Stimulated activated CD4-positive, alpha-beta T cell treated with anti-CD3 and anti-CD28 coated beads, Interleukin-1b, Interleukin-23, amount 100 ng/mL, for 24 hours (primary cell): ENCODE measurements around the gene PDE7B.
A peak's percentile ranks its signal among the peaks of the same experiment; 100 is the strongest.
"Not testable (repeated sequence)": the region's sequence is repeated elsewhere in the genome, so short reads cannot be mapped to it uniquely, and the experiment has no call there.

Source experiments
- DNase-seq, 4 experiments: peaks; one replicate each; pipeline ENCODE4 v3.0.0-alpha.2; 2020; ENCODE audit warnings: low read depth in 4 of 4, low spot score in 1 of 4

The PDE7B gene

GRCh38 chr6:135842618-135843392, 8.7 kb upstream of the PDE7B start:
- DNase-seq, result no peak

- DNase-seq, result no peak
Observed at GRCh38 chr6:135850882-135851281, 619 bp upstream of the PDE7B start.

- DNase-seq, result no peak
Observed at GRCh38 chr6:135852746-135853145, 1.2 kb downstream of the PDE7B start.

GRCh38 chr6:135853227-135853626, 1.7 kb downstream of the PDE7B start:
- DNase-seq, result no peak

GRCh38 chr6:135853986-135854385, 2.5 kb downstream of the PDE7B start:
- no peak for DNase-seq

- no peak for DNase-seq
Observed at GRCh38 chr6:135854799-135855198, 3.3 kb downstream of the PDE7B start.

GRCh38 chr6:135858931-135859330, 7.4 kb downstream of the PDE7B start:
- no peak for DNase-seq

GRCh38 chr6:135860361-135860760, 8.9 kb downstream of the PDE7B start:
- DNase-seq, result no peak

- no peak for DNase-seq
Observed at GRCh38 chr6:135861189-135861588, 9.7 kb downstream of the PDE7B start.

- not testable (repeated sequence) for DNase-seq
Observed at GRCh38 chr6:135864929-135865328, 13.4 kb downstream of the PDE7B start.

GRCh38 chr6:135866445-135867123, 15.1 kb downstream of the PDE7B start:
- DNase-seq, result no peak

- no peak for DNase-seq
Observed at GRCh38 chr6:135867332-135867731, 15.8 kb downstream of the PDE7B start.

- DNase-seq, result no peak
Observed at GRCh38 chr6:135869857-135870256, 18.4 kb downstream of the PDE7B start.

GRCh38 chr6:135870722-135871121, 19.2 kb downstream of the PDE7B start:
- DNase-seq, result no peak

- no peak for DNase-seq
Observed at GRCh38 chr6:135871296-135871695, 19.8 kb downstream of the PDE7B start.

GRCh38 chr6:135871878-135872277, 20.4 kb downstream of the PDE7B start:
- no peak for DNase-seq

GRCh38 chr6:135875446-135875845, 23.9 kb downstream of the PDE7B start:
- no peak for DNase-seq

- no peak for DNase-seq
Observed at GRCh38 chr6:135876058-135876457, 24.6 kb downstream of the PDE7B start.

- DNase-seq, result no peak
Observed at GRCh38 chr6:135877666-135878065, 26.2 kb downstream of the PDE7B start.

GRCh38 chr6:135880066-135880972, 28.8 kb downstream of the PDE7B start:
- peak in 2 of 4 experiments; percentile 13 to 18 for DNase-seq

- no peak for DNase-seq
Observed at GRCh38 chr6:135883045-135883444, 31.5 kb downstream of the PDE7B start.

- DNase-seq, result no peak
Observed at GRCh38 chr6:135883536-135883935, 32.0 kb downstream of the PDE7B start.
